ENCODE measurements around the gene IFT122. TPM values are rescaled to one million over a fixed set of nuclear protein-coding genes. Genes with fewer than 3 reads are reported as not detected.

IFT122 gene
- total RNA-seq, 1 experiment from 2014 or later, result 20.5 TPM

DNA sequence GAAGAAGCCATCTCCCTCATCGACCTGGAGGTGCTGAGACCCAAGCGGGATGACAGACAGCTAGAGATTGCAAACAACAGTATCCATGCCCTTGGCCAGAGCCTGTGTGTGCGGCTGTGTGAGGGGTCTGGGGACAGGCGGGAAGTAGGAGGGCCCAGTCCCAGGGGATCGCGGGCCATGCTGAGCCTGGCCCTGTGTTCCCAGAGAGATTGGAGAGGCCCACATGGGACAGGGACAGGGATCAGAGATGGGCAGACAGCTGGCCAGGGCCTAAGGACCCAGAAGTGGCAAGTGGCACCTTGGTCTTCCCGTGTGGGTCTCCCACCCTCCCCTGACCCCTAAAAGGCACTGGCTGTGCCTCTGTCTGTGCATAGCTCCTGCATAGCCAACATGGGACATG is 77.5 kb downstream of the IFT122 start:
- no peak for DNase-seq (ENCODE audit: low read depth)

DNA sequence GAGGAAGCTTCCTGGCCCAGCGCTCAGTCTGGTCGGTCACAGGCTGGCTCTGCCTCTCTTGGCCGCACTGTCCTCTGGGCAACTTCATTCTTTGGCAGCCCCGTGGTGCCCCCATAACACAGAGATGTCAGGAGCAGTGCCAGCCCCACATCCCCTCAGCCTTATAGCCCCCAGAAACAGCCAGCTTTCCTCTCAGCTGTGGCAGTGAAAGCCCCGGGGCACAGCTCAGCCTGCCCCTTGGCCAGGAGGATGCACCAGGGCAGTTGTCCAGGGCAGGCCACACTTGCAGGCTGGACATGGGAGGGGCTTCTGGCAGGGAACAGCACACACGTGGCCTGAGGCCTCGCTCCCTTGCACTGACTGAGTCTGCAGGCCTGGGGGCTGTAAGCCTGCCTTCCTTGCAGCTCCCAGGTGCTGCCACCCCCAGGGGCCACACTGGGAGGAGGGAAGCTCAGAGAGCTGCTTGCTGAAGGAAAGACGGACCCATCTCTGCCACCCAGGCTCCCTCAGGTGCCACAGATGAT is 78.1 kb downstream of the IFT122 start:
- DNase-seq (ENCODE audit: low read depth), result no peak

DNA sequence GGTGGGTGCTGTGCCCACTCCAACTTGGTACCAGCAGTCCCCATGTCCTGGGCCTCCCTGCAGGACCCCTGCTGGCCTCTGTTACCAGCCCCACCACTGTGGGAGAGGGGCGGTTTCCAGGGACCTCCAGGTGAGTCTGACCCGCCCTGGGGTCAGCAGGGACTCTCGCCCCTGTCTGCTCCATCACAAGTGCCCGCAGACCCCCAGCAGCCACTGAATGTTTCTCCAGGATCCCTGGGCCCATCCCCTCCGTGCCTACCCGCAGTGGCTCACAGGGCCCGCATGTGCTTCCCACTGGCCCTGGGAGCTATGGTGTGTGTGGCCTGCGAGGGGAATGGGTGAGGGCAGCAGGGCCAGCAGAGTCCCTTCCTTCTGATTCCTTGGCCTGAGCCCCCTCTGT is 78.6 kb downstream of the IFT122 start:
- no peak for DNase-seq (ENCODE audit: low read depth)

DNA sequence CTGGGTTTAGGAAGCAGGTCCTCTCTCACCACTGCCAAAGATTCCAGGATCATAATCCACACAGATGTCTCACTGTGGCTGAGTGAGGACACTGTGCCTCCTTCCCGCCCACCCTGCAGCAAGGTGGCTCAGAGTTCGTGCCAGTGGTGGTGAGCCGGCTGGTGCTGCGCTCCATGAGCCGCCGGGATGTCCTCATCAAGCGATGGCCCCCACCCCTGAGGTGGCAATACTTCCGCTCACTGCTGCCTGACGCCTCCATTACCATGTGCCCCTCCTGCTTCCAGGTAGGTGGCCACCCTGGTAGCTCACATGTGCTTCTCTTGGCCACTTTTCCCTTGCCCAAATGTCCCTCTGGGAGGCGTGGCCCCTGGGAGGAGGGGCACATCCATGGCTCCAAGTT is 79.4 kb downstream of the IFT122 start:
- no peak for DNase-seq (ENCODE audit: low read depth)

DNA sequence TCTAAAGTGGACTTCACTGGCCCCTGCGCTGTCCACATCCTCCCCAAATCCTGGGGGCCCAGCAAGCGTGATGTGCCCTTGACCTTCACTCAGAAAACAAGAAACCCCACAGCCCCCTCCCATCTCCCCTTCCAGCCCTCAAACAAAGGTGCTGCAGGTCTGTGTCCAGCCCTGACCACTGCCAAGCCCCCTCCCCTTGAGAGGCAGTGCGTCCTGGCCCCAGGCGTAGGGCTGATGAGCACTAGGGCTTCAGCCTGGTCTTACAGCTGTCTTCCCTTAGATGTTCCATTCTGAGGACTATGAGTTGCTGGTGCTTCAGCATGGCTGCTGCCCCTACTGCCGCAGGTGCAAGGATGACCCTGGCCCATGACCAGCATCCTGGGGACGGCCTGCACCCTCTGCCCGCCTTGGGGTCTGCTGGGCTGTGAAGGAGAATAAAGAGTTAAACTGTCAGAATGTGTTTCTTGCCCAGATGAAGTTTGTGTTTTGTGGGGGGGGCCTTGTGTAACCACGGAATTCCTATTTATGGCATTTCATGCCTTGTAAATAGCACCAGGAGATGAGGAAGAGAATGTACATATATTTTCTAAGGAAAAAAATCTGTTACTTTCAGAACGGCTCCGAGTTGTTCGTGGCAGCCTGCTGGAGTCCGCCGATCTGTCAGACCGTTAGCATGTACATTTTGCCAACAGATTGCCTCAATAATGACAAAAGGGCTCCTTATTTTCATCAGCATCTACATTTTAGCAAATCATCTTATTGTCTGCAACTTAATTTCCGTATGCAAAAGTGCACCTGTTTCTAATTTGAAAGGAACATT is 80.1 kb downstream of the IFT122 start:
- DNase-seq (ENCODE audit: low read depth), result no peak

DNA sequence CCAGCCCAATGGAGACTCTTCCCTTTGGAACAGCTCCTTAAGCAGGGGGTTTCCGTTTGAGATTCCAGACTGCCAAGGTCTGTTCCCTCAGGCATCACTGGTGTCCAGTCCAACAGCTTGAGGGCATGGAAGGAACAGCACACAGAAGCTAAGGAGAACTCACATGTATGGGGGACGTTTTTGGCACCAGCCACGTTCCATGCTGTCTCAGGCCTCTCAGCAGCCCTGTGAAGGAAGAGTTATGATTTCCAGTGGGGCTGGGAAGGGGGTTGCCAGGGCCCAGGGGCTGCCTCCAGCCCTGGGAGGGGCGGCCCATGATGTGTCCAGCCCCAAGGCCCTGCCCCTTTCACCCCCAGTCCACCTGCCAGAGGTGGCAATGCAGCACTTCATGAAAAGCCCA is 80.9 kb downstream of the IFT122 start:
- no peak for DNase-seq (ENCODE audit: low read depth)

DNA sequence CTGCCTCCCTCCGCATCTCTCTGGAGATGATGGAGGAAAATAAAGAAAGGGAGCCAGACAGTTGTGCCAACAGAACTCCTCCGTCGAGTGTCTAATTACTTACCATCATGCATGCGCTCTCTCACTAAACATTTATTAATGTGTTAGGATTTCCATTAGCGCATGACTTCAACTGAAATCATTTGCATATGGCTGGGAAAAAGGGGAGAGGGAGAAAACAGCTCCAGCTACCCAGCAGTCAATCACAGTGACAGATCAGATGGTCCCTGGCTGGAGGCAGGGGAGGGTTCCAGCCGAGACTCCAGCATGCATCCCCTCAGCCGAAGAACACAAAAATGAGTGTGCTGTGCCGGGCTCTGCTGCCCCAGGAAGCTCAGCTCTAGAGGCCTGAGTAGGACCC is 81.6 kb downstream of the IFT122 start:
- DNase-seq (ENCODE audit: low read depth), result no peak

DNA sequence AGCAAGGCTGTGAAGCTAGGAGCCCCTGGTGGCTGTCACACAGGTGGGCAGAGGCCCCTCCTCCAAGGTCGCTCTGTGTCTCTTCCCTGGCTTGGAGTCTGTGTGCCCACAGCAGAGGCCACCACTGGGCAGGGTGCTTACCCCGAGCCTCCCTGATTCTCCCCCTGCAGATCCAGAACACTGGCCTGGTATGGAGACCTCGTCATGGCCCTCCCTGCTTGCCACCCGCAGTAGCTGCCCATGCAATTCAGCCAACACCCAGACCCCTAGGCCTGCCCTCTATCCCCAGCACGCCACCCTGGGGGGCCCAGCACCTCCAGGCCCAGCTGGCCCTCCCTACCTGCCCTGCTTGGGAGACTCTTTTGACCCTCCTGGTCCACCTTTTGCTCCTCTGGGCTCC is 82.9 kb downstream of the IFT122 start:
- no peak for DNase-seq (ENCODE audit: low read depth)

DNA sequence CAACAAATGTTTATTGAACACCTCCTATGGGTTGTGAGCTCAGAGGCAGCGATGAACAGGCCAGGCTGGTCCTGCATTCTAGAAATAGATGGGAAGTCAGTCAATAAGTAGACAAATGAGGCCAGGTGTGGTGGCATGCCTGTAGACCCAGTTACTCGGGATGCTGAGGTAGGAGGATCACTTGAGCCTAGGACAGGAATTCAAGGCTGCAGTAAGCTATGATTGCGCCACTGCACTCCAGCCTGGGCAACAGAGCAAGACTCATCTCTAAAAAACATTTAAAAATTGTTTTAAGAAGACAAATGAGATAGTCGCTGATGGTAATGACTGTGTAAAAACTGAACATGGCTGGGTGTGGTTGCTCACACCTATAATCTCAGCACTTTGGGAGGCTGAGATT is 84.1 kb downstream of the IFT122 start:
- no peak for DNase-seq (ENCODE audit: low read depth)

DNA sequence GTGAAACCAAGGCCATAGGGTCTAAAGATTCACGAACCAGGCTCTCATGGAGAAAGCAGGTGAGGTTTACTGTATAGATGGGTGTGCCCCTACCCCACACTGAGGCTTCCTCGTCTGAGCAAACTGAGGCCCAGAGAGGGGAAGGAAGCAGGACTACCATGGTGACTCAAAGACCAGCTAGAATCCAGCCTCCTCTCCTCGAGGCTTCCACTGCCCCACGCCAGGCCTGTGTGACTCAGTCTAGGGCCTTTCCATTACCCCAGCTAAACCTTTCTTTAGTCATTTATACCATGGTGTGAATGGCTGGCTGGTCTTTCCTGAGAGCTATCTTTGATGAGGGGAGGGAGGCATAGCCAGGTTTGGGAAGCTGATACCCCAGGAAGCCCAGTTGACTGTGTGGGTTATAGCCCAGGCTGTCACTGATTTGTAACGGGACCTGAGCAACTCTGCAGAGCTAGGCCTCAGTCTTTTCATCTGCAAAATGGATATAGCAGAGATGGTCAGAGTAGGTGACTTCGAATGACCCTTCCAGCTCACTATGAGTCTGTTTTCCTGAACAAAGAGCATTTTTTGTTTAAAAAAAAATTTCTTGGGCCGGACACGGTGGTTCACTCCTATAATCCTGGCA is 85.4 kb downstream of the IFT122 start:
- peak; percentile 41 for DNase-seq (ENCODE audit: low read depth)

DNA sequence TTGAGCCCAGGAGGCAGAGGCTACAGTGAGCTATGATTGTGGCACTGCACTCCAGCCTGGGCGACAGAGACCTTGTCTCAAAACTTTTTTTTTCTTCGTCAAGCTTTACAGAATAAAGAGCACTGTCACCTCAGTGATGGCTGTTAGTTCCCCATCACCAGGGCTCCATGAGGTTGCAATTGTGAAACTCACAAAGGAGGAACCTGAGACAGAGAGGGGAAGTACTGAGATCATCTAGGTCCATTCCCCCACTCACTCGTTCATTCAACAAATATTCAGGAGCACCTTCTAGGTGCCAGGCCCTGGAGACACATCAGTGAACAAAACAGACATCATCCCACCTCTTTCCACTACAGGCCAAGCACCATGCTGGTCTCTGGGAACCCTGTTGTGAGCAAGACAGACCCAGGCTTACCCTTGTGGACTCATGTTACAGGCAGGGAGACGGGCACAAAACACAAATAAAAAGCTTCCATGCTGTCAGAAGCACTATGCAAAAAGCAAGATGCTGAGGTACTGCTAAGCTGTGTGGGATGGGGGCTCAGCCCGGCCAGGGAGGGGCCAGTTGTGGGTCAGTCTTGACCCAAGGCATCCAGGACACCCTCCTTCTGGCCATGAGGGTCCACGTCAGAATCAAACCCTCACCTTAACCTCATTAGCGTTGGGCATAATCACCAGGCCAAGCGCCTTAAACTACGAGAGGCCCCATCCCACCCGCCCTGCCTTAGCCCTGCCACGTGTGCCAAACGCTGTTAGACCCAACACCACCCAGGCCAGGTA is 86.3 kb downstream of the IFT122 start:
- DNase-seq (ENCODE audit: low read depth), result no peak

DNA sequence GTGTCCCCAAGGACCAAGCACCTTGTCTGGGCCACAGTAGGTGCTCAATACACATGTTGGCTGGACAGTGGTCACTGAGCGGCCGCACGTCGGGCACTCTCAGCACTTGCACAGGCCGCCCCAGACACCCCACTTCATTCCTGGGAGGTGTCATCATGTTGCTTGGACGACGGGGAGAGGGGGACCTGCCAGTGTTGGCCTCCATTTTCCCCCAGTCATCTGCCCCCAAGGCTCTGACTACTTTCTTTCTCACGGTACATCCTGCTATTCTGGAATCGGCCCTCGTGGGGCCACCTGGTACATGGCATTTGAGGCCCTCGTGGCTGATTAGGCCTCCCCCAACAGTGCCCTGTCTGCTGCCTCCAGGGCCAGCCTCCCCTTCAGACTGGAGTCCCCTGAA is 87.2 kb downstream of the IFT122 start:
- no peak for DNase-seq (ENCODE audit: low read depth)

DNA sequence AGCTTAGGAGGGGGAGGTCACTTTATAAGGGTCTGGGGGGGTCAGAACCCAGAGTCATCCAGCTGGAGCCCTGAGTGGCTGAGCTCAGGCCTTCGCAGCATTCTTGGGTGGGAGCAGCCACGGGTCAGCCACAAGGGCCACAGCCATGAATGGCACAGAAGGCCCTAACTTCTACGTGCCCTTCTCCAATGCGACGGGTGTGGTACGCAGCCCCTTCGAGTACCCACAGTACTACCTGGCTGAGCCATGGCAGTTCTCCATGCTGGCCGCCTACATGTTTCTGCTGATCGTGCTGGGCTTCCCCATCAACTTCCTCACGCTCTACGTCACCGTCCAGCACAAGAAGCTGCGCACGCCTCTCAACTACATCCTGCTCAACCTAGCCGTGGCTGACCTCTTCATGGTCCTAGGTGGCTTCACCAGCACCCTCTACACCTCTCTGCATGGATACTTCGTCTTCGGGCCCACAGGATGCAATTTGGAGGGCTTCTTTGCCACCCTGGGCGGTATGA is 88.6 kb downstream of the IFT122 start, which contains the start of gene RHO:
Gene RHO, plus strand, starts transcription at position 51 of the 512 bp plus-strand sequence. Its CDS starts 95 bp downstream, at position 146.
- no peak for DNase-seq (ENCODE audit: low read depth)

DNA sequence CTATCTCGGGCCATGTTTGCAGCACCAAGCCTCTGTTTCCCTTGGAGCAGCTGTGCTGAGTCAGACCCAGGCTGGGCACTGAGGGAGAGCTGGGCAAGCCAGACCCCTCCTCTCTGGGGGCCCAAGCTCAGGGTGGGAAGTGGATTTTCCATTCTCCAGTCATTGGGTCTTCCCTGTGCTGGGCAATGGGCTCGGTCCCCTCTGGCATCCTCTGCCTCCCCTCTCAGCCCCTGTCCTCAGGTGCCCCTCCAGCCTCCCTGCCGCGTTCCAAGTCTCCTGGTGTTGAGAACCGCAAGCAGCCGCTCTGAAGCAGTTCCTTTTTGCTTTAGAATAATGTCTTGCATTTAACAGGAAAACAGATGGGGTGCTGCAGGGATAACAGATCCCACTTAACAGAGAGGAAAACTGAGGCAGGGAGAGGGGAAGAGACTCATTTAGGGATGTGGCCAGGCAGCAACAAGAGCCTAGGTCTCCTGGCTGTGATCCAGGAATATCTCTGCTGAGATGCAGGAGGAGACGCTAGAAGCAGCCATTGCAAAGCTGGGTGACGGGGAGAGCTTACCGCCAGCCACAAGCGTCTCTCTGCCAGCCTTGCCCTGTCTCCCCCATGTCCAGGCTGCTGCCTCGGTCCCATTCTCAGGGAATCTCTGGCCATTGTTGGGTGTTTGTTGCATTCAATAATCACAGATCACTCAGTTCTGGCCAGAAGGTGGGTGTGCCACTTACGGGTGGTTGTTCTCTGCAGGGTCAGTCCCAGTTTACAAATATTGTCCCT is 89.6 kb downstream of the IFT122 start:
- DNase-seq (ENCODE audit: low read depth), result no peak

DNA sequence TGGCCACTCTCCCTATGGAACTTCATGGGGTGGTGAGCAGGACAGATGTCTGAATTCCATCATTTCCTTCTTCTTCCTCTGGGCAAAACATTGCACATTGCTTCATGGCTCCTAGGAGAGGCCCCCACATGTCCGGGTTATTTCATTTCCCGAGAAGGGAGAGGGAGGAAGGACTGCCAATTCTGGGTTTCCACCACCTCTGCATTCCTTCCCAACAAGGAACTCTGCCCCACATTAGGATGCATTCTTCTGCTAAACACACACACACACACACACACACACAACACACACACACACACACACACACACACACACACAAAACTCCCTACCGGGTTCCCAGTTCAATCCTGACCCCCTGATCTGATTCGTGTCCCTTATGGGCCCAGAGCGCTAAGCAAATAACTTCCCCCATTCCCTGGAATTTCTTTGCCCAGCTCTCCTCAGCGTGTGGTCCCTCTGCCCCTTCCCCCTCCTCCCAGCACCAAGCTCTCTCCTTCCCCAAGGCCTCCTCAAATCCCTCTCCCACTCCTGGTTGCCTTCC is 90.3 kb downstream of the IFT122 start:
- DNase-seq (ENCODE audit: low read depth), result peak; percentile 17

DNA sequence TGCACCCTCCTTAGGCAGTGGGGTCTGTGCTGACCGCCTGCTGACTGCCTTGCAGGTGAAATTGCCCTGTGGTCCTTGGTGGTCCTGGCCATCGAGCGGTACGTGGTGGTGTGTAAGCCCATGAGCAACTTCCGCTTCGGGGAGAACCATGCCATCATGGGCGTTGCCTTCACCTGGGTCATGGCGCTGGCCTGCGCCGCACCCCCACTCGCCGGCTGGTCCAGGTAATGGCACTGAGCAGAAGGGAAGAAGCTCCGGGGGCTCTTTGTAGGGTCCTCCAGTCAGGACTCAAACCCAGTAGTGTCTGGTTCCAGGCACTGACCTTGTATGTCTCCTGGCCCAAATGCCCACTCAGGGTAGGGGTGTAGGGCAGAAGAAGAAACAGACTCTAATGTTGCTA is 90.8 kb downstream of the IFT122 start:
- DNase-seq (ENCODE audit: low read depth), result no peak

DNA sequence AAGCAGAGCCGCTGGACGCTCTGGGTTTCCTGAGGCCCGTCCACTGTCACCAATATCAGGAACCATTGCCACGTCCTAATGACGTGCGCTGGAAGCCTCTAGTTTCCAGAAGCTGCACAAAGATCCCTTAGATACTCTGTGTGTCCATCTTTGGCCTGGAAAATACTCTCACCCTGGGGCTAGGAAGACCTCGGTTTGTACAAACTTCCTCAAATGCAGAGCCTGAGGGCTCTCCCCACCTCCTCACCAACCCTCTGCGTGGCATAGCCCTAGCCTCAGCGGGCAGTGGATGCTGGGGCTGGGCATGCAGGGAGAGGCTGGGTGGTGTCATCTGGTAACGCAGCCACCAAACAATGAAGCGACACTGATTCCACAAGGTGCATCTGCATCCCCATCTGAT is 91.7 kb downstream of the IFT122 start:
- DNase-seq (ENCODE audit: low read depth), result no peak

DNA sequence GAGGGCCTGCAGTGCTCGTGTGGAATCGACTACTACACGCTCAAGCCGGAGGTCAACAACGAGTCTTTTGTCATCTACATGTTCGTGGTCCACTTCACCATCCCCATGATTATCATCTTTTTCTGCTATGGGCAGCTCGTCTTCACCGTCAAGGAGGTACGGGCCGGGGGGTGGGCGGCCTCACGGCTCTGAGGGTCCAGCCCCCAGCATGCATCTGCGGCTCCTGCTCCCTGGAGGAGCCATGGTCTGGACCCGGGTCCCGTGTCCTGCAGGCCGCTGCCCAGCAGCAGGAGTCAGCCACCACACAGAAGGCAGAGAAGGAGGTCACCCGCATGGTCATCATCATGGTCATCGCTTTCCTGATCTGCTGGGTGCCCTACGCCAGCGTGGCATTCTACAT is 92.2 kb downstream of the IFT122 start:
- DNase-seq (ENCODE audit: low read depth), result no peak

DNA sequence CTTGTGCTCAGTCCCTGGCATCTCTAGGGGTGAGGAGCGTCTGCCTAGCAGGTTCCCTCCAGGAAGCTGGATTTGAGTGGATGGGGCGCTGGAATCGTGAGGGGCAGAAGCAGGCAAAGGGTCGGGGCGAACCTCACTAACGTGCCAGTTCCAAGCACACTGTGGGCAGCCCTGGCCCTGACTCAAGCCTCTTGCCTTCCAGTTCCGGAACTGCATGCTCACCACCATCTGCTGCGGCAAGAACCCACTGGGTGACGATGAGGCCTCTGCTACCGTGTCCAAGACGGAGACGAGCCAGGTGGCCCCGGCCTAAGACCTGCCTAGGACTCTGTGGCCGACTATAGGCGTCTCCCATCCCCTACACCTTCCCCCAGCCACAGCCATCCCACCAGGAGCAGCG is 93.4 kb downstream of the IFT122 start:
- no peak for DNase-seq (ENCODE audit: low read depth)

DNA sequence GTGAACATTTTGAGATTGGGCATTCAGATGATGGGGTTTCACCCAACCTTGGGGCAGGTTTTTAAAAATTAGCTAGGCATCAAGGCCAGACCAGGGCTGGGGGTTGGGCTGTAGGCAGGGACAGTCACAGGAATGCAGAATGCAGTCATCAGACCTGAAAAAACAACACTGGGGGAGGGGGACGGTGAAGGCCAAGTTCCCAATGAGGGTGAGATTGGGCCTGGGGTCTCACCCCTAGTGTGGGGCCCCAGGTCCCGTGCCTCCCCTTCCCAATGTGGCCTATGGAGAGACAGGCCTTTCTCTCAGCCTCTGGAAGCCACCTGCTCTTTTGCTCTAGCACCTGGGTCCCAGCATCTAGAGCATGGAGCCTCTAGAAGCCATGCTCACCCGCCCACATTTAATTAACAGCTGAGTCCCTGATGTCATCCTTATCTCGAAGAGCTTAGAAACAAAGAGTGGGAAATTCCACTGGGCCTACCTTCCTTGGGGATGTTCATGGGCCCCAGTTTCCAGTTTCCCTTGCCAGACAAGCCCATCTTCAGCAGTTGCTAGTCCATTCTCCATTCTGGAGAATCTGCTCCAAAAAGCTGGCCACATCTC is 94.5 kb downstream of the IFT122 start:
- no peak for DNase-seq (ENCODE audit: low read depth)

DNA sequence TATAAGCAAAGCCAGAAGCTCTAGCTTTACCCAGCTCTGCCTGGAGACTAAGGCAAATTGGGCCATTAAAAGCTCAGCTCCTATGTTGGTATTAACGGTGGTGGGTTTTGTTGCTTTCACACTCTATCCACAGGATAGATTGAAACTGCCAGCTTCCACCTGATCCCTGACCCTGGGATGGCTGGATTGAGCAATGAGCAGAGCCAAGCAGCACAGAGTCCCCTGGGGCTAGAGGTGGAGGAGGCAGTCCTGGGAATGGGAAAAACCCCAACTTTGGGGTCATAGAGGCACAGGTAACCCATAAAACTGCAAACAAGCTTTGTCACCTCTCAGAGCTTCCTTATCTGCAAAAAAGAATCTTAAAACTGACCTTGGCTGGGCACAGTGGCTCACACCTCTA is 95.1 kb downstream of the IFT122 start:
- no peak for DNase-seq (ENCODE audit: low read depth)
